ENCODE data around the gene NECAB2.

GRCh38 chr16:83970430-83970815 is 2.4 kb downstream of the NECAB2 start:
- TF ChIP-seq POLR2A (IDR thresholded peaks at IDR 0.05): no peak
- TF ChIP-seq, protein P1, sequence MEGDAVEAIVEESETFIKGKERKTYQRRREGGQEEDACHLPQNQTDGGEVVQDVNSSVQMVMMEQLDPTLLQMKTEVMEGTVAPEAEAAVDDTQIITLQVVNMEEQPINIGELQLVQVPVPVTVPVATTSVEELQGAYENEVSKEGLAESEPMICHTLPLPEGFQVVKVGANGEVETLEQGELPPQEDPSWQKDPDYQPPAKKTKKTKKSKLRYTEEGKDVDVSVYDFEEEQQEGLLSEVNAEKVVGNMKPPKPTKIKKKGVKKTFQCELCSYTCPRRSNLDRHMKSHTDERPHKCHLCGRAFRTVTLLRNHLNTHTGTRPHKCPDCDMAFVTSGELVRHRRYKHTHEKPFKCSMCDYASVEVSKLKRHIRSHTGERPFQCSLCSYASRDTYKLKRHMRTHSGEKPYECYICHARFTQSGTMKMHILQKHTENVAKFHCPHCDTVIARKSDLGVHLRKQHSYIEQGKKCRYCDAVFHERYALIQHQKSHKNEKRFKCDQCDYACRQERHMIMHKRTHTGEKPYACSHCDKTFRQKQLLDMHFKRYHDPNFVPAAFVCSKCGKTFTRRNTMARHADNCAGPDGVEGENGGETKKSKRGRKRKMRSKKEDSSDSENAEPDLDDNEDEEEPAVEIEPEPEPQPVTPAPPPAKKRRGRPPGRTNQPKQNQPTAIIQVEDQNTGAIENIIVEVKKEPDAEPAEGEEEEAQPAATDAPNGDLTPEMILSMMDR (IDR thresholded peaks at IDR 0.05): no peak

Measured in suprapubic skin (tissue), 3 donors.